HG02798 (cell line): ENCODE measurements around the gene ERF.
A peak's percentile ranks its signal among the peaks of the same experiment; 100 is the strongest.

Source experiments
- ATAC-seq: cut with Tn5 transposase; IDR thresholded peaks from one replicate; pipeline ENCODE4 v1.9.1; 2021; ENCODE audit warnings: mild to moderate bottlenecking; ENCODE audit not compliant: unreplicated experiment, poor library complexity

ERF gene

GRCh38 chr19:42287827-42288107 lies 32.8 kb upstream of the ERF start:
- no peak for ATAC-seq

- no peak for ATAC-seq
These were observed 32.3 kb upstream of the ERF start for GRCh38 chr19:42287017-42287826.

GRCh38 chr19:42286349-42287016 lies 31.6 kb upstream of the ERF start:
- ATAC-seq = no peak

GRCh38 chr19:42285988-42286348 lies 31.0 kb upstream of the ERF start:
- no peak for ATAC-seq

GRCh38 chr19:42285541-42285941 lies 30.6 kb upstream of the ERF start:
- no peak for ATAC-seq

- ATAC-seq = peak; percentile 0
These were observed 29.8 kb upstream of the ERF start for GRCh38 chr19:42284591-42285341.

- peak; percentile 49 for ATAC-seq
These were observed 29.2 kb upstream of the ERF start for GRCh38 chr19:42284066-42284501.

GRCh38 chr19:42283188-42284065 lies 28.5 kb upstream of the ERF start:
- peak; percentile 66 for ATAC-seq

- ATAC-seq = no peak
These were observed 27.9 kb upstream of the ERF start for GRCh38 chr19:42282819-42283187.

GRCh38 chr19:42281827-42282762 lies 27.2 kb upstream of the ERF start:
- no peak for ATAC-seq

GRCh38 chr19:42281146-42281826 lies 26.4 kb upstream of the ERF start:
- no peak for ATAC-seq

- no peak for ATAC-seq
These were observed 25.9 kb upstream of the ERF start for GRCh38 chr19:42280815-42281145.

GRCh38 chr19:42279902-42280814 lies 25.2 kb upstream of the ERF start:
- peak; percentile 28 for ATAC-seq

- ATAC-seq = no peak
These were observed 24.4 kb upstream of the ERF start for GRCh38 chr19:42279155-42279901.

GRCh38 chr19:42278452-42279154 lies 23.7 kb upstream of the ERF start:
- no peak for ATAC-seq

GRCh38 chr19:42277821-42278451 lies 23.0 kb upstream of the ERF start:
- ATAC-seq = no peak
